Kidney epithelial cell (primary cell): ENCODE measurements around the gene TIMELESS. TPM values are rescaled to one million over a fixed set of nuclear protein-coding genes. Genes with fewer than 3 reads are reported as not detected.

Experiments
- DNase-seq: peaks from one replicate; pipeline ENCODE4 v3.0.0-alpha.2; 2010; ENCODE audit warnings: low read depth
- H3K27me3 ChIP-seq: 2 replicates; pipeline ENCODE4 v1.6.0; 2011; ENCODE audit warnings: low read length; ENCODE audit not compliant: control insufficient read depth, insufficient read depth
- H3K36me3 ChIP-seq: 2 replicates; pipeline ENCODE4 v1.5.1; 2011; ENCODE audit warnings: low read length; ENCODE audit not compliant: control insufficient read depth, insufficient read depth
- H3K4me3 ChIP-seq: 2 replicates; pipeline ENCODE4 v1.5.1; 2011; ENCODE audit warnings: low read depth, mild to moderate bottlenecking, control low read depth, low read length
- total RNA-seq: library from RNA; depleted of rRNA; stranded (reverse); fragments of >200 nt; gene quantifications from 2 replicates; pipeline ENCODE4 v1.2.3, GENCODE V29; 2015
- TF ChIP-seq, protein P1 (sequence below): IDR thresholded peaks from 2 replicates; pipeline ENCODE4 v1.5.1; 2011; ENCODE audit warnings: mild to moderate bottlenecking, moderate library complexity, low read length, control low read depth, inconsistent platforms; ENCODE audit not compliant: insufficient read depth, poor library complexity, severe bottlenecking

The TIMELESS gene
- total RNA-seq, 1 donor from 2014 or later: 15.5 TPM

DNA sequence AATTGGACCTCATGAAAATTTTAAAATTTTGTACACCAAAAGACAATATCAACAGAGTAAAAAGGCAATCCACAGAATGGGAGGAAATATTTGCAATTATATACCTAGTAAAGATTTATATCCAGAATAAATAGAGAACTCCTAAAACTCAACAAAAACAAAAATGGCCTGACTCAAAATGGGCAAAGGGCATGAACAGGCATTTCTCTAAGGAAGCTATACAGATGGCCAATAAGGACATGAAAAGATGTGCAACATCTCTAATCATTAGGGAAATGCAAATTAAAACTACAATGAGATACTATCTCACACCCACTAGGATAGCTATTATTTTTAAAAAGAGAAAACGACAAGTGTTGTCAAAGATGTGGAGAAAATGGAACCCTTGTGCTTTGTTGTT lies 75.7 kb downstream of the TIMELESS start:
- Histone ChIP-seq H3K36me3 (no peaks in the 10 kb centered on the region), H3K4me3 (no peak overlapping the region), H3K27me3 (no peaks in the 10 kb centered on the region)
- DNase-seq: no peak
- TF ChIP-seq, protein P1, sequence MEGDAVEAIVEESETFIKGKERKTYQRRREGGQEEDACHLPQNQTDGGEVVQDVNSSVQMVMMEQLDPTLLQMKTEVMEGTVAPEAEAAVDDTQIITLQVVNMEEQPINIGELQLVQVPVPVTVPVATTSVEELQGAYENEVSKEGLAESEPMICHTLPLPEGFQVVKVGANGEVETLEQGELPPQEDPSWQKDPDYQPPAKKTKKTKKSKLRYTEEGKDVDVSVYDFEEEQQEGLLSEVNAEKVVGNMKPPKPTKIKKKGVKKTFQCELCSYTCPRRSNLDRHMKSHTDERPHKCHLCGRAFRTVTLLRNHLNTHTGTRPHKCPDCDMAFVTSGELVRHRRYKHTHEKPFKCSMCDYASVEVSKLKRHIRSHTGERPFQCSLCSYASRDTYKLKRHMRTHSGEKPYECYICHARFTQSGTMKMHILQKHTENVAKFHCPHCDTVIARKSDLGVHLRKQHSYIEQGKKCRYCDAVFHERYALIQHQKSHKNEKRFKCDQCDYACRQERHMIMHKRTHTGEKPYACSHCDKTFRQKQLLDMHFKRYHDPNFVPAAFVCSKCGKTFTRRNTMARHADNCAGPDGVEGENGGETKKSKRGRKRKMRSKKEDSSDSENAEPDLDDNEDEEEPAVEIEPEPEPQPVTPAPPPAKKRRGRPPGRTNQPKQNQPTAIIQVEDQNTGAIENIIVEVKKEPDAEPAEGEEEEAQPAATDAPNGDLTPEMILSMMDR: no peak

DNA sequence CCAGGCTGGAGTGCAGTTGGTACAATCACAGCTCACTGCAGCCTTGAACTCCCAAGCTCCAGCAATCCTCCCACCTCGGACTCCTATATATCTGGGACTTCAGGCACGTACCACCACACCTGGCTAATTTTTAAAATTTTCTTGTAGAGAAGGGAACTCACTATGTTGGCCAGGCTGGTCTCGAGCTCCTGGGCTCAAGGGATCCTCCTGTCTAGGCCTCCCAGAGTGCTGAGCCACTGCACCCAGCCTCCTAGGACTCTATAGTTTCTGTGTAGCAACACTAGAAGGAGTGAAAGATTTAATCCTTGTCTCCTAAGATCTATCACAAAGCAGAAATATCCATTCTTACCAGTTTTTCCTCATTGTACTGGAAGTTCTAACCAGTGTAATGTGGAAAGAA lies 82.3 kb downstream of the TIMELESS start:
- no peak for DNase-seq
- Histone ChIP-seq H3K36me3 (no peaks in the 10 kb centered on the region), H3K4me3 (no peak overlapping the region), H3K27me3 (no peaks in the 10 kb centered on the region)
- TF ChIP-seq, protein P1: no peak

Other genes starting within 250 kb of the TIMELESS start
- 77.4 and 94.0 TPM in 2 replicates for gene RNF41, start 227.5 kb downstream of the TIMELESS start, total RNA-seq
- gene NABP2, start 225.1 kb downstream of the TIMELESS start, total RNA-seq: 38.9 and 47.6 TPM in 2 replicates
- 0.08 TPM in 1 of 2 replicates, not detected in the other for gene SLC39A5, start 219.4 kb downstream of the TIMELESS start, total RNA-seq
- 38.8 and 45.2 TPM in 2 replicates for gene ANKRD52, start 191.0 kb downstream of the TIMELESS start, total RNA-seq
- gene COQ10A, start 182.5 kb downstream of the TIMELESS start, total RNA-seq: 13.7 and 14.6 TPM in 2 replicates
- 126 and 143 TPM in 2 replicates for gene CS, start 149.1 kb downstream of the TIMELESS start, total RNA-seq
- 134 and 150 TPM in 2 replicates for gene CNPY2, start 133.4 kb downstream of the TIMELESS start, total RNA-seq
- 21.6 and 33.4 TPM in 2 replicates for gene PAN2, start 115.4 kb downstream of the TIMELESS start, total RNA-seq
- gene IL23A, start 110.5 kb downstream of the TIMELESS start, total RNA-seq: 30.9 and 33.6 TPM in 2 replicates
- gene STAT2, start 89.3 kb downstream of the TIMELESS start, total RNA-seq: 125 and 133 TPM in 2 replicates
- gene APOF, start 86.6 kb downstream of the TIMELESS start, total RNA-seq: not detected in 2 replicates
- not detected in 2 replicates for gene MIP, start 5.2 kb upstream of the TIMELESS start, total RNA-seq
- 1.0 and 1.1 TPM in 2 replicates for gene SPRYD4, start 19.2 kb upstream of the TIMELESS start, total RNA-seq
- gene GLS2, start 38.7 kb upstream of the TIMELESS start, total RNA-seq: 2.3 and 3.3 TPM in 2 replicates
- 37.2 and 42.4 TPM in 2 replicates for gene RBMS2, start 72.4 kb upstream of the TIMELESS start, total RNA-seq
- 37.9 and 49.9 TPM in 2 replicates for gene BAZ2A, start 180.9 kb upstream of the TIMELESS start, total RNA-seq
- gene ATP5F1B, start 196.6 kb upstream of the TIMELESS start, total RNA-seq: 399 and 419 TPM in 2 replicates
- 114 and 119 TPM in 2 replicates for gene PTGES3, start 238.9 kb upstream of the TIMELESS start, total RNA-seq